Epidermal melanocyte (primary cell): ENCODE data around the gene UBAC2.

Experiments
- DNase-seq: peaks from one replicate; pipeline ENCODE4 v3.0.0; 2011; ENCODE audit warnings: low spot score; ENCODE audit not compliant: insufficient read length

UBAC2 gene

GRCh38 chr13:99293178-99293577 lies 92.5 kb downstream of the UBAC2 start:
- DNase-seq = no peak

GRCh38 chr13:99294198-99294597 lies 93.5 kb downstream of the UBAC2 start:
- no peak for DNase-seq

GRCh38 chr13:99294958-99295357 lies 94.3 kb downstream of the UBAC2 start:
- DNase-seq = no peak

DNA sequence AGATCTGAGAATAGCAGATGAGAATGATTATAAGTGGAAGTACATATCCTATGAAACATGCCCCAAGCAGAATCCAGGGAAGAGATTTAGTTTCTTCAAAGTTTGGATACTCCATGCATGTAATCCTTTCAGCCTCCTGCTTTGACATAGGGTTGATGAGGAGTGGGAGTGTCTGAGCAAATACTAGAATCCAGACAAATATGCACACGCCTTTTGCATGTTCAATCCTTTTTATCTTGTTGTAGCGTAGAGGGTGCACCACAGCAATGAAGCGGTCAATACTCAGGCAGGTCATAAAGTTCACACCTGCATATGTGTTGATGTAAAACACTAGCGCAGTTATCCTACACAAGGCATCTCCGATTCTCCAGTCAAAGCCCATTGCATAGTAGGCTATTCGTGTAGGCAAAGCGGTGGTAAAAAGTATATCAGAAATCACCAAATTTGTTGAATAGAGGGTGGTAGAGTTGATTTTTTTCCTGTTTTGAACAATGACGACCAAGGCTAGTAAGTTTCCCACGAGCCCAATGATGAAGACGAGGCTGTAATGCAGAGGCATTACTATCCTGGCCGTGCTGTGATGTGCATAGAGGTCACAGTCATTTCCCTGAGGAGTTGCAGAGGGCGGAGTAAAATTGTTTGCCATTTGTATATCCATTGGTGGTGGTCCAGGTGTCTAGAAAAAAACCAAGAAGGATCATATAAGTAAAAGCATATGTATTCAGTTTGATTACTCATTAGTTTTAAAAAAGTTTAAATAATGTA lies 95.0 kb downstream of the UBAC2 start:
- DNase-seq = no peak

DNA sequence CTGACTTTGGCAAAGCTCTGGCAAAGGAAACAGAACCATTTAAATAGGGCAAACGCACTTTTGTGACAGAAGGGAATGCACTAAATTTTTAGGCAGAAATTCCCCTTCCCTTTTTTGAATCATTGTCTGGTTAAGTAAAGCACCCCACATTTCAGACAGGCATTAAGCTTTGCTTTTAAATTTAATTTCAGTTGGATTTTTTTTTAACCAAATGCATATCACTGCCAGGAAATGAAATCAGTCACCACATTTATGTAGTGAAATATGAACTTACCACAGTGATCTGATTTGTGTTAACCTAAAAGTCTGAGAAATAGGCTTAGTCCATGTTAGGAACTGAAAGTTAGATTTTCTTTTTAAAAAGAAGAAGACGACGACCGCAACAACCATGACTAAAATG lies 95.7 kb downstream of the UBAC2 start:
- DNase-seq = no peak

- no peak for DNase-seq
These were observed 96.7 kb downstream of the UBAC2 start for GRCh38 chr13:99297331-99297730.

DNA sequence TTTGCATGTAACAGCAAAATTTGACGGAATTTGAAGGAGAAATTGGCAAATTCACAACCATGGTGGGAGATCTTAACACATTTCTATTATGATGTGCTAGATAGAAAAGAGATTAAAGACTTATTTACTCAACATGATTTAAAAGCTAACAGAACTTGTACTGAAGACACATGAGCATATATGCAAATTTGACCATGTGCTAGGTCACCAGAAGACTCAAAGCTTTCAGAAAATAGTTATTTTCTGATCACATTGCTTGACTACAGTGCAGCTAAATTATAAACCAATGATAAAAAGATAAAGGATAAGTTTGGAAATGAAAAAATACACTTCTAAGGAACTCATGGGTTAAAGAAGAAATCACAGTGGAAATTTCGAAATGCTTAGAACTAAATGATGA lies 97.4 kb downstream of the UBAC2 start:
- DNase-seq = no peak

GRCh38 chr13:99299256-99299919 lies 98.7 kb downstream of the UBAC2 start:
- no peak for DNase-seq

DNA sequence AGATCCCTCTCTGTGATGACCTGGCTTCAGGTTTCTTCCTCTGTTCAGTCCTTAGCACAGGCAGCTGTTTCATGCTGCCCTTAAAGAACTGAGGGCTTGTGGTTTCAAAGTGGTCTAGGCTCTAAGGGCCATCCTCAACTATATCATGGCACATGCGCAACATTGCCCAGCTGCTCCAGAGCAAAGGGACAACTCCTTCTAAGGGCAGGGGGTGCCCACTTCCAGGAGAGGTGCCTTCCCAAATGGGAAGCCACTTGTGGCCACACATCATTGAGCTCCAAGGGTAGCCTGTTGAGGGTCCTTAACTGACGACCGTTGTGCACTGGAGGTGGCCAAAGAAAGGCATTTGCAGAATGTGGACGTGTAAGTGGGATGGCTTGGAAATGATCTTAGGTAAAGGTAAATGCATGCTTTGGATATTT lies 99.3 kb downstream of the UBAC2 start:
- DNase-seq = no peak

DNA sequence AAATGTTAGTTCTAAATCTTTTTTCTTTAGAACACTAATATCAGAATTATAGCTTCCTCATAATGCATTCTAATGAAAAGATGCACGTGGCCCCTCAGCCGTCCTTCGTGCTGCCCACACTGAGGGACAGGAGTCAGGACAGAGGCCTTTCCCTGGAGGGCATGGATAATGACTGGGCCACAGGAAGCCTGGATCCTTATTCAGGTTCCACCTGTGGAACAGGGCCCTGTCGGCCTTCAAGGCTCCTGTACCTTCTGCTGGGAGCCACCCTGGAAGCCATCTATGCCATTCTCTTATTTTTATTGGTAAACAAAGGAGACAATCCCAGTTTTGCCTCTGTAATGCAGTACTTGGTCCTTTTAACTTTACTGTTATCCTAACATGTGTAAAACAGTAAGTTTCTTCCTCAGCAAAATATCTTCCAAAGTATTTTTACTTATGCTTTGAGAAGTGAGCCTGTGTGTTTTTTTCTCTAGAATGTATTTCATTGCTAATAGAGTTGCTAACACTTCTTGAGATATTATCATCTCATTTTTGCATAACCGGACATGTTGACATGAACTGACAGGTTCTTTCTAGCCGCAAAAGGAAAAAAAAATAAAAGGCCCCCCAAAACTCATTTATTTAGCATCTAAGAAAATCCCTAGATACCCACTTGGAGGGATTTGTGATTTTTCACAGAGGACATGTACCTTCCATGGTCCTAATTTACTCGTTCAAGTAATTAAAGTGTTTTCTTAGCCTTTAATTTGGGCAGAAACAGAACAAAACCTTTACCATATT lies 100.6 kb downstream of the UBAC2 start:
- no peak for DNase-seq

DNA sequence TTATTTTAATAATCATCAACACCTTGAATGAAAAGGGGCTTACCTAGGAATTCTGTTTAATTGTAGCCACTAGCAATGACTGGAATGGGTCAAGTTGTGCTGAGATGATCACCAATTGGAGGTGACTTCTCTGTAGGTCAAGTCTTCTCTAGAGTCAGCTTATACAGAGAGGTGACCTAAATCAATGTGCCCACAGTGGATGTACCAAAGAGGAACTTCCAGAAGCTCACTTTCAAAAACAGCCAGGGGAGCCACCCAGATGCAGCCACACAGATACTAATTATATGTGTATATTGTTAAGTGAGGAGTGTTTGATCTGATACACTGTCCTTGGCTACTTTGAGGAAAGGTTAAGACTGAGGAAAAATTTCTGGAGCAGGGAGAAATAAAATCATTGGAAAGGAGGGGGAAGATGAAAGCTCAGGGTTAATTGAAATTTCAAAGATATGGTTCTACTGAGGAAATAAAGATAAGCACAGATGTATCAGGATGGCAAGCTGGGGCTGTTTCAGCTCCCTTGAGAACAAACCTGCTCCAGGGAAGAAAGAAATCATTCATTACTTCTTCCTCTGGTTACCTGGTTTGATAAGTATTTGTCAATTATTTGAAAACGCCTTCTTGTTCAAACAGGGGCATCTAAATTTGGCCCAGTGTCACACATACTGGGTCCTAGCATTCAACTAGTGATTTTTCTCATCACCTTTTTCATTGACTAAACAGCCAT lies 101.4 kb downstream of the UBAC2 start:
- DNase-seq = no peak

- no peak for DNase-seq
These were observed 102.2 kb downstream of the UBAC2 start for GRCh38 chr13:99302637-99303505.

- DNase-seq = no peak
These were observed 103.3 kb downstream of the UBAC2 start for GRCh38 chr13:99303863-99304521.

GRCh38 chr13:99304541-99304940 lies 103.9 kb downstream of the UBAC2 start:
- no peak for DNase-seq

- no peak for DNase-seq
These were observed 104.5 kb downstream of the UBAC2 start for GRCh38 chr13:99305158-99305557.

DNA sequence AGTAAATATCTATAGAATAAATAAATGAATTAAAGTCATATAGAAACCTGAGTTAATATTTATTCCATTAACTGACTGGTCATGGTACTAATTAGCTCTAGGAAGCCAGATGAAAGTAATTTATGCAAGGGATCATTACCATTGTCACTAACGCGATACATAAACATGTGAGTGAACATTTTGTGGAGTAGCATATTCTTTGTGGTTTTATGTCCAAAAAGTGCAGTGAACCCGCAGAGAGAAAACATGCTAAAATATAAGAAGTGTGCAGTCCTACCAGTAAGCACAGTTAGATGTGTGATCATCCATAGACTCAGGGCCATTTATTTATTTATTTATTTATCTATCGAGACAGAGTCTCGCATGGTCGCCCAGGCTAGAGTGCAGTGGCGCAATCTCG lies 104.9 kb downstream of the UBAC2 start:
- no peak for DNase-seq

- DNase-seq = no peak
These were observed 106.6 kb downstream of the UBAC2 start, which contains the start of gene GPR183 for GRCh38 chr13:99307247-99307646. Gene GPR183 (minus strand): TSS chr13:99307399. CDS start chr13:99296145, 11,254 bp downstream.

- DNase-seq = no peak
These were observed 107.1 kb downstream of the UBAC2 start for GRCh38 chr13:99307648-99308339.

DNA sequence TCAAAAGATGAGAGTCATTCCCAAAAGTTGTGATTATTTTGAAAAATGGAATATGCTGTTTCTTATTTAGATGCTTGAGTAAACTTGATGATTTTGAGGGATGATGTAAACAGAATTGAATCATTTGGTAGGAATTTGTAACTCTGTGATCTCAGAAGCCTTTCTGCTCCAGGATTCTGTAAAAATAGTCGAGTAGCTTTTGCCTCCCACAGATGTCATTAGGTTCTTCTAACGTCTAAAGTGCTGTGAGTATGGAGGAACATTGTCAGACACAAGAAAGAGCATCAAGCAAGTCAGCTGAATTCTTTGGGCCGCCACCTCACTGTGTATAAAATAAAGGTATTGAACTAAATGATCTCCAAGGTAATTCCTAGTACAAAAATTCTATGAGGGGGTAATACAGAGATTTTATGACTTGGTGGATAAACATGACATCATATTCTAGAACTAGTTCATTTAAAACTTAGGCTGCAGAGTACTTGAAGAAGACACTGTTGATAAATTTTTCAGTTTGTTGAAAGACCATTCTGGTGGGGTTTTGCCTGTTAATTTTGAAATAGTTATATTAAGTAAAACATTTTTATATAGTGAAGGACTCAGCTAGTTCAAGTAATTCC lies 107.9 kb downstream of the UBAC2 start:
- no peak for DNase-seq
